Pancreas (tissue), 10 donors: ENCODE measurements around the gene PCP4. TPM values are rescaled to one million over a fixed set of nuclear protein-coding genes. Genes with fewer than 3 reads are reported as not detected.
A peak's percentile ranks its signal among the peaks of the same experiment; 100 is the strongest.

Experiments used
- ATAC-seq, 4 donors: fragments of 200-7000 bp; cut with Tn5 transposase; one replicate each; pipeline versions ENCODE4 v1.8.0 to v1.9.1; 2020; ENCODE audit warnings: mild to moderate bottlenecking in 4 of 4, moderate library complexity in 4 of 4
- DNase-seq, 6 donors: peaks; one replicate each; pipeline ENCODE4 v3.0.0-alpha.2; 2020
- FAIRE-seq: peaks from 2 replicates; lab custom pipeline; 2012; peaks lifted over from hg19 to GRCh38; lab: Jason Lieb, UNC
- H3K27ac ChIP-seq, 4 donors: fragments of 200-600 bp; sonication (generic); 1 replicate in 3 of 4; 2 replicates in 1 of 4; pipeline versions ENCODE4 v1.5.0 to v1.8.0; 2020
- H3K27me3 ChIP-seq, 4 donors: fragments of 200-600 bp; one replicate each; pipeline ENCODE4 v1.8.0; 2021
- H3K36me3 ChIP-seq, 3 donors: fragments of 200-600 bp; sonication (generic) in 1 of 3; one replicate each; pipeline versions ENCODE4 v1.5.0 to v1.8.0; 2020 to 2021
- H3K4me1 ChIP-seq, 3 donors: fragments of 200-600 bp; one replicate each; pipeline ENCODE4 v1.8.0; 2021
- H3K4me3 ChIP-seq, 4 donors: fragments of 200-600 bp; sonication (generic) in 2 of 4; one replicate each; pipeline versions ENCODE4 v1.5.0 to v1.8.0; 2020 to 2021
- H3K9me3 ChIP-seq, 4 donors: fragments of 200-600 bp; one replicate each; pipeline ENCODE4 v1.8.0; 2021
- CTCF ChIP-seq, 4 donors: fragments of 200-600 bp; sonication (generic) in 3 of 4; IDR thresholded peaks; one replicate each; pipeline versions ENCODE4 v1.5.0 to v1.8.0; 2021; ENCODE audit warnings: antibody characterized with exemption in 4 of 4
- WGBS, 2 donors: extraction: QIAGEN DNeasy Blood & Tissue Kit; methylation state at CpG; one replicate each; pipeline ENCODE4 v1.1.7; 2013; 5-methylcytosine and 5-hydroxymethylcytosine counted together
- intact Hi-C, 3 donors: fragments of 100-400 bp; cut with DNase I; formaldehyde crosslinking; loops; one replicate each; pipeline versions ENCODE4 v1.11.1 to v1.14.2; 2022
- polyA plus RNA-seq, 2 donors: library from polyadenylated mRNA; stranded (reverse); fragments of 200-250 nt; gene quantifications; one replicate each; pipeline ENCODE4 v1.2.3, GENCODE V29; 2013
- total RNA-seq, 6 donors: library from RNA; stranded (reverse); fragmentation: NEBNext Ultra II Directional in 4 of 6; extraction: Animal tissue kit (Norgen Biotek cat#: 25700) in 4 of 6; gene quantifications; one replicate each; pipeline versions ENCODE4 v1.2.1 to v1.2.4, GENCODE V29; 2021 to 2023
- donor health status: healthy with polysubstance abuse.
- donor health status: DM: no; HTN: no; CAD: no; lungs with moderate emphysema.
- donor health status: DM: no; HTN: no; CAD: no.
- donor health status: control.
- donor health status: control.
- donor health status: Bipolar disorder and iron deficiency.
- donor health status: DM: yes; HTN: yes; CAD: no.
- donor health status: DM: no; HTN: no; CAD: no.
- donor health status: DM: no; HTN: no; CAD: no.
- donor health status: DM: yes; HTN: yes; CAD: no.

The PCP4 gene
- total and polyA plus RNA-seq, 8 donors: 0.92 to 47.1 (median 3.4) TPM

GRCh38 chr21:39869141-39869818 is 2.0 kb downstream of the PCP4 start:
- Histone ChIP-seq H3K27me3 (no peaks in the 10 kb centered on the region), H3K4me3 (no peak overlapping the region), H3K27ac (no peak overlapping the region), H3K36me3 (no peaks in the 10 kb centered on the region), H3K4me1 (no peaks in the 10 kb centered on the region), H3K9me3 (no peaks in the 10 kb centered on the region)
- no peak for TF ChIP-seq CTCF (IDR thresholded peaks at IDR 0.05)
- WGBS, 2 donors: 57 to 63% methylated on average over 11 of the region's 11 CpGs
- DNase-seq: no peak
- peak in 1 of 4 donors; percentile 64 for ATAC-seq
- FAIRE-seq: no peak
- intact Hi-C loops: loop anchor here in 2 of 3 donors (5.0 to 10.0 kb wide), 2 partner anchors 253 to 256 kb away; no protein-coding TSS in a partner anchor

GRCh38 chr21:39873687-39874086 is 6.4 kb downstream of the PCP4 start:
- no peak for DNase-seq

GRCh38 chr21:39874206-39874605 is 7.0 kb downstream of the PCP4 start:
- no peaks in the 10 kb centered on the region for H3K9me3 ChIP-seq
- no peaks in the 10 kb centered on the region for H3K4me1 ChIP-seq
- 56 to 66% methylated on average over 8 of the region's 8 CpGs for WGBS, 2 donors
- ATAC-seq (no peak), FAIRE-seq (no peak), DNase-seq (no peak)
- H3K36me3 ChIP-seq: no peaks in the 10 kb centered on the region
- TF ChIP-seq CTCF (IDR thresholded peaks at IDR 0.05): no peak
- intact Hi-C loops: no loop called here
- no peaks in the 10 kb centered on the region for H3K27me3 ChIP-seq
- no peak overlapping the region for H3K4me3 ChIP-seq
- H3K27ac ChIP-seq: no peak overlapping the region

More at GRCh38 chr21:39873687-39874086, 6.4 kb downstream of the PCP4 start:
- Histone ChIP-seq H3K27me3 (no peaks in the 10 kb centered on the region), H3K36me3 (no peaks in the 10 kb centered on the region), H3K27ac (no peak overlapping the region), H3K9me3 (no peaks in the 10 kb centered on the region), H3K4me1 (no peaks in the 10 kb centered on the region), H3K4me3 (no peak overlapping the region)
- FAIRE-seq: no peak
- no peak for TF ChIP-seq CTCF (IDR thresholded peaks at IDR 0.05)
- ATAC-seq: no peak
- intact Hi-C loops: no loop called here
- 78 to 88% methylated on average over 1 of the region's 1 CpG for WGBS, 2 donors

- no peak for ATAC-seq
These were observed 7.5 kb downstream of the PCP4 start for GRCh38 chr21:39874759-39875158.

More at GRCh38 chr21:39874759-39875158, 7.5 kb downstream of the PCP4 start:
- Histone ChIP-seq H3K4me1 (no peaks in the 10 kb centered on the region), H3K4me3 (no peak overlapping the region), H3K36me3 (no peaks in the 10 kb centered on the region), H3K27ac (no peak overlapping the region), H3K9me3 (no peaks in the 10 kb centered on the region), H3K27me3 (no peaks in the 10 kb centered on the region)
- intact Hi-C loops: no loop called here
- WGBS, 2 donors: 67 to 72% methylated on average over 7 of the region's 7 CpGs
- DNase-seq: no peak
- no peak for FAIRE-seq
- TF ChIP-seq CTCF (IDR thresholded peaks at IDR 0.05): no peak
